ENCODE data around the gene LINGO3.
"Not testable (repeated sequence)": the region's sequence is repeated elsewhere in the genome, so short reads cannot be mapped to it uniquely, and the experiment has no call there.

Gene LINGO3, protein sequence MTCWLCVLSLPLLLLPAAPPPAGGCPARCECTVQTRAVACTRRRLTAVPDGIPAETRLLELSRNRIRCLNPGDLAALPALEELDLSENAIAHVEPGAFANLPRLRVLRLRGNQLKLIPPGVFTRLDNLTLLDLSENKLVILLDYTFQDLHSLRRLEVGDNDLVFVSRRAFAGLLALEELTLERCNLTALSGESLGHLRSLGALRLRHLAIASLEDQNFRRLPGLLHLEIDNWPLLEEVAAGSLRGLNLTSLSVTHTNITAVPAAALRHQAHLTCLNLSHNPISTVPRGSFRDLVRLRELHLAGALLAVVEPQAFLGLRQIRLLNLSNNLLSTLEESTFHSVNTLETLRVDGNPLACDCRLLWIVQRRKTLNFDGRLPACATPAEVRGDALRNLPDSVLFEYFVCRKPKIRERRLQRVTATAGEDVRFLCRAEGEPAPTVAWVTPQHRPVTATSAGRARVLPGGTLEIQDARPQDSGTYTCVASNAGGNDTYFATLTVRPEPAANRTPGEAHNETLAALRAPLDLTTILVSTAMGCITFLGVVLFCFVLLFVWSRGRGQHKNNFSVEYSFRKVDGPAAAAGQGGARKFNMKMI

DNA sequence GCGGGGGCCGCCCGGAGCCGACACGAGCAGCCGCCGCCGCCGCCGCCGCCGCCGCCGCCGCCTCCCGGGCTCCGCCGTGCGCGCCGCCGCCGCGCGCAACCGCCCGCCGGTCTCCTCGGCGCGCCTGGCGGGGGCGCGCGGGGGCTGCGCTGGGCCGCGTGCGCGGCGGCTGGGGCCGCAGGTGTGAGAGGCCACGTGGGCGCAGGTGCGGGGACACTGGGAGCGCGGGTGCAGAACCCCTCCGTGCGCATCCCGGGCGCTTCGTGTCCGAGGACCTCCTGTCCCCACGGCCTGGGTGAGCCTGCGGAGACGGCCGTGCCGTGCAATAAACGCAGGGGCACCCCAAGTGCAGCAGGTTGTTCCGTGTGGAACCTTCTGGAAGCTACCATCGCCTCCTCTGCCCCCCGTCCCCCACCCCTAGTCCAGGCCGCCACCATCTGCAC, at the start of gene LINGO3:
LINGO3 (minus strand) TSS at position 41 of the 443 bp plus-strand sequence. CDS start 16,378 bp downstream, outside the sequence.
- no peak for DNase-seq

DNA sequence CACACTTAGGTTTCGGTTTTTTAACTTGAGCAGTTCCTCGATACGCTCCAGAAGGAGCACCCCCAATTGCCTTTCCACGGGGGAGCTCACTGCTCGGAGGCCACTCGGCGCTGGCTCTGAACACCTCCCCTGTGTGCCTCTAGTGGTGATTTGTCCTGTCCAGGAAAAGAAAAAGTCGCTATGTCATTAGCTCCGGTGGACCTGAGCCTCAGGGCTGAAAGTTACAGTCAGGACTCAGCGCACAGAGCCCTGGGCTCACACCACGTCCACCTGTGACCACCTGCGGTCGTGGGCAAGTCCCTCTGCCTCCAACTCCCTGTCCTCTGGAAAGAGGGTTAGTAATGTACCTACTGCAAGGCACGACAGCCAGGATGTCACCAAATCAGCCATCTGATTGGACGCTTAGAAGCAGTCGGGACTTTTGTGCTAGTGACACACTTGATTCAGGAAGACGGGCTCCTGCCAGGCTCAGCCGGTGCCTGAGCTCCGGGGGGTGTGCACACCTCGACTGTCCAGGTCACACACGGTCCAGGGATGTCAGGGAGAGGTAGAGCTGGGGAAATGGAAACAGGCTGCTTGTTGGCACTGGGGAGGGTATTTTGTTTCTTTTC, 48.2 kb upstream of the LINGO3 start:
- DNase-seq = no peak

DNA sequence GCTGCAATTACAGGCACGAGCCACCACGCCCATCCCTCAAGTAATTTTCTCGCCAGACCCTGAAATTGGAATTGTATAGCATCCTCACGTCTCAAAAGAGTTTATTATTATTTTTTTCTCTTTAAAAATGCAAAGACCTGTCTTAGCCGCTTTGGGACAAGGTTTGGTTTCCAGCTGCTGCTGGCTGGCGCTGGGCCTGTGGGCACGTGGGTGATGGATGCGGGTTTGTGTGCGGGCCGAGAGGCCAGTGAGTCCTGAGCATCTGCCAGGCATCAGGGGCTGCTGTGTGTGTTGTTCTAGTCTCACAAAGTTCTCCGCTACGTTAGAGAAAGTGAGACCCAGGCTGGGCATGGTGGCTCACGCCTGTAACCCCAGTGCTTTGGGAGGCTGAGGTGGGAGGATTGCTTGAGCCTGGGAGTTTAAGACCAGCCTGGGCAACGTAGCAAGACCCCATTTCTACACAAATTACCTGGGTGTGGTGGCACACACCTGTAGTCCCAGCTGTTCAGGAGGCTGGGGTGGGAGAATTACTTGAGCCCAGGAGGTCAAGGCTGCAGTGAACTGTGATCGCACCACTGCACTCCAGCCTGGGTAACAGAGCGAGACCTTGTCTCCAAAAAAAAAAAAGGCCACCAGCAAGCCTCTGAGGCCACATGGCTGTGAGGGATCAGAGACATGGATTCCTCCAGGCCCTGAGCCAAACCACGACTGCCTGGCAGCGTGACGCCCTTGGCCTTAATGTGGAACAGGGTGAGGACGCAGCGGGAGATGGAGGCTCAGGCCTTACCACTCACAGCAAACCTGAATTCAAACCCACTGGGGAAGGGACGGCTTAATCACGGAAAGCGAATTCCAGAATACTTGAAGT, 47.4 kb upstream of the LINGO3 start:
- DNase-seq = no peak

DNA sequence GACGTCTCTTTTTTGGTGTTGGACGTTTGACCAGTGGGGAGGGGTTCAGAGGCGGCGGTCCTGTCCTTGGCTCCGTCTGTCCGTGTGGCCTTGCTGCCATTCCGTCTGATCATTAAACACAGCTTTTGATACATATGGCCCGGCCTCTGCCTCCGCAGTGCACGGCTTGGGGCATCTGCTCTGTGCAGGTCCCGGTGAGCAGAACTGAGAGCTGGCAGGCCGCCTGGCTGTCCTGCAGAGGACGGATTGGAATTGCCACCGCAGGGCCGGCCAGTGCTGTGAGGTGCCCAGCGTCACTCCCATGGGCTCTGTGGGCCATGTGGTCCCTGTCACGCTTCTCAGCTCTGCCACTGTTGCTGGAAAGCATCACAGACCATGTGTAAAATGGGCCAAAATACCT, 46.7 kb upstream of the LINGO3 start:
- no peak for DNase-seq

DNA sequence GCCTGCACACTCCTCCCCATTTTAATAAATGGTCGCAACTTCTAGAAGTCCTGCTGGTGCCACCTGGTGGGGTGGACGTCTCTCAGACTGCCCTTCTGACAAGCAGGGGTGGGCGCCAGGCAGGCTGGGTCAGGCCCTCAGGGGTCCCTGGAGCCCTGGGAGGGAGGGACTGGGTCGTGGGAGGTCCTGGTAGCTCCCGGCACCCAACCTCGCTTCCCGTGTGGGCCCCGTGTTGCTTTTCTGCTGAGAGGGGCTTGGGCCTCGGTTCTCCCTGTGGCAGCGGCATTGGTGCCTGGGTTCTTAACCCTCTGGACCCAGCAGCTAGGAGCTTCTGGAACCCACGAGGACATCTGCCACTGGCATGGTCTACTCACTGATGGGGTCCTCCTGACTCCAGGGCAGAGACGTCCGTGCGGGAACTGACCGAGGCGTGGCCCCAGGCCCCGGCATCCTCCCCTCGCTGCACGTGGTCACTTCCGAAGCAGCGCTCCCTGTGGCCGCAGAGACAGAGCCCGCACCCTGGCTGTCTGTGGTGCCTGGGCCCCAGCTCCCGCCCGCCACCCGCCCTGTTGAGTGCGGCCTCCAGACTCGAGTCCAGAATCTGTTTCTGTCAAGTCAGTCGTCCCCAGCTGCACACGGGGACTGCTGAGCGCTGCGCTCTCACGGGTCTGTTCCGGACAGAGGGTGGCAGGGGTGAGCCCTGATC, 46.1 kb upstream of the LINGO3 start:
- DNase-seq = no peak

DNA sequence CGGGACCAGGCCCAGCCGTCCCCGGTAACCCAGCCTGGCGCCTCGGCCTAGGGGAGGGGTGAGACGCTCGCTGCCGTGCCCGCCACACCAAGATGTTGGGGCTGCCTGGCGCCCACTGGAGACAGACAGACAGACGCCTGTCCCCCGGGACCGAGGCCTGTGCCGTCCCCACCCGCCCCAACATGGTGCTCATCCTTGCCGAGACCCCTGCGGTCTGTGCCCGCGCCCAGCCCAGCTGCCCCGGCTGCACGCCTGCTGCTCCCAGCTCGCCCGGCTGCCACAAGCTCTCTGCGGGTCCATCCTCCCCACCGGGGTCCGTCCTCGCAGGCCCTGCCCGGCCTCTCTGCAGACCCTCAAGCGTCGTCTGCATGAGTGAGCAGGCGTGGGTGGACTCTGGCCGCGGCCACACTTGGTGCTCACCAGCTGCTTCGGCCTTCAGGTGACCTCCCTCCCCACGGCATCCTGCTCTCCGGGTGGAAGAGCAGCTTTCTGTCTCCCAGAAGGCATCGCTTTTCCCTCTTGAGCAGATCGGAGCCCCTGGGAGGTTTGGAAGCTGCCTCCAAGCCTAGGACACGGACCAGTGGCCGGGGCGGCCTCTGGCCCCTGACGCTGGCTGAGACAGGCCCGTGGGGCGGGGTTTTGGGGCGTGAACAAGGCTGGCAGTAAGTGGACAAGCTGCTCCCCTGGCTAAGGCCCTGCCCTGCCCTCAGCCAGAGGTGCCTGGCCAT, 45.4 kb upstream of the LINGO3 start:
- no peak for DNase-seq

DNA sequence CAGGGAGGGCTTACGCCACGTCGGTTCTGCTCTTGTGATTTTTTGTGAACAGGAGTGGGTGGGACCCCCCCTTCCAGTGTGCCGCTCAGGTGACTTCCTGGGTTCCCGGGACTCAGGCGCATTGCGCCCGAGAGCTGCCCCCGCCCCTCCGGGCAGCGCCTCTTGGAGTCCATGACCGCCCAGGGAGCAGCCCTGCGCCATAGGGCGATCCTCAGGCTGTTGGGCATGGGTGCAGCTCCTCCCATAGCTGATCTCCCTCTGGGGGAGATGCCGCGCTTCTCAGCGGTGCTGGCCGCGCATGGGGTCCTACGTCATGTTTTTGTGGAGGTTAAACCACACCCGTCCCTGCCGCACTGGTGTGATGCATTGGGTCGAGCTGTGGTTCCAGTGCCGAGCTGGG, 44.2 kb upstream of the LINGO3 start:
- DNase-seq = no peak

DNA sequence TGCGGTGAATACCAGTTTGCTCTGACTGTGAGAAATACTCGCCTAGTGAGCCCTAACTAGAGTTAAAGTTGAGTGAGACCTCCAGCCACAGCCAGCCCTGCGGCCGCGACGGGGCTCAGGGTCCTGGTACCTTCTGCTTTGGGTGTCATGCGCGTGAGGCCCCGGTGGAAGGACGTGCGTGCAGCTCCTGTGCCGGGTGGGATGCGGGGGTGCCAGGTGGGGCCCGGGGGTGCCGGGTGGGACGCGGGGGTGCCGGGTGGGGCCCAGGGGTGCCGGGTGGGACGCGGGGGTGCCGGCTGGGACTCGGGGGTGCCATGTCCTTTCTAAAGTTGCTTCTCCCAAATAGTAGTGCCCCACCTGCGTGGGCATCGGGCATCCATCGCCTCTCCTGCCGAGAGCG, 43.6 kb upstream of the LINGO3 start:
- no peak for DNase-seq

DNA sequence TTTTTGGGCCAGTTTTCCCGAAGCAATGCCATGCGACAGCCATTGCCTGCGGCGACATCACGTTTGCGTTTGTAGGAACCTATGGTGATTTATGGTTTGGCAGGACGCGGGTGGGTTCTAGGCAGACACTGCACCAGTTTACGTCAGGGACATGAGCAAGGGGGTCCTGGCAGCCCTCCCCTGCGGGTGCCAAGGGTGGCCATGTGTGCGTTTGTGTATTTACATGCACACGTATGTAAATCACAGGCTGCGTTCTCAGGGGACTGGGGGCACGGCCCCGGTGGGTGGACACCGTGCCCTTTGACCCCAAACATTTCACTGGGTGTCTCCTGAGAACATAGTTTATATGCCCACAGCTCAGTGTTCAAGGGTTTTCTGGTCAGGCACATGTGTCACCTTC, 42.7 kb upstream of the LINGO3 start:
- DNase-seq = no peak

DNA sequence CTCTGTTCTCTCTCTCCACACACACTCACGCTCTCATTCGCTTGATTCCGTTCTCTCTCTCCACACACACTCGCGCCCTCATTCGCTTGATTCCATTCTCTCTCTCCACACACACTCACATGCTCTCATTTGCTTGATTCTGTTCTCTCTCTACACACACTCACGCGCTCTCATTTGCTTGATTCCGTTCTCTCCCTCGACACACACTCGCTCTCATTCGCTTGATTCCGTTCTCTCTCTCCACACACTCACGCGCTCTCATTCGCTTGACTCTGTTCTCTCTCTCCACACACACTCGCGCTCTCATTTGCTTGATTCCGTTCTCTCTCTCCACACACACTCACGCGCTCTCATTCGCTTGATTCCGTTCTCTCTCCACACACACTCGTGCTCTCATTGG, 41.9 kb upstream of the LINGO3 start:
- not testable (repeated sequence) for DNase-seq

DNA sequence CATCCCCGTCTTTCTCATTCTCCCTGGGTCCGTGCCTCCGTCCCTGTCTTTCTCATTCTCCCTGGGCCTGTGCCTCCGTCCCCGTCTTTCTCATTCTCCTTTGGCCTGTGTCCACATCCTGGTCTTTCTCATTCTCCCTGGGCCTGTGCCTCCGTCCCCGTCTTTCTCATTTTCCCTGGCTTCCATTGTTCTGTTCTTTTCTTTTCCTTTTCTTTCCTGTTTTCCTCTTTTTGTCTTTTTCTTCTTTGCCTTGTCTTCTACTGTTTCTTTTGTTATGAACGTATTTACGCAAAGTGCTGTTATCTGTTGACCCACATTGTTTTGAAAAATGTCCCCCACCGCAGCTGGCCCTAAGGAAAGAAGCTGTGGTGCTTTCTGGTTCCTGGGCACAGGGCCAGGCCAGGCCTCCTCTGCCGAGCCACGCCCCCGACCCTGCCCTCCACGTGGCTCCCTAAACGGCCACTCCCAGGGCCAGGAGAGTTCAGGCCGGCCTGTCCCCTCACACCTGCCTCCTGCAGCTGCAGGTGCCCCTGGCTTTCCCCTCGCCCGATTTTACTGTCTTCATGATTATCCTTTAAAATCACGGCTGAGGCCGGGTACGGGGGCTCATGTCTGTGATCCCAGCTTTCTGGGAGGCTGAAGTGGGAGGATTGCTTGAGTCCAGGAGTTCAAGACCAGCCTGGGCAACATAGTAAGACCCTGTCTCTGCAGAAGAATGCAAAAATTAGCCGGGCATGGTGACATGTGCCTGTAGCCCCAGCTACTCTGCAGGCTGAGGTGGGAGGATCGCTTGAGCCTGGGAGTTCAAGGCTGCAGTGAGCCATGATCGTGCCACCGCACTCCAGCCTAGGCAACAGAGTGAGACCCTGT, 38.1 kb upstream of the LINGO3 start:
- DNase-seq = no peak

DNA sequence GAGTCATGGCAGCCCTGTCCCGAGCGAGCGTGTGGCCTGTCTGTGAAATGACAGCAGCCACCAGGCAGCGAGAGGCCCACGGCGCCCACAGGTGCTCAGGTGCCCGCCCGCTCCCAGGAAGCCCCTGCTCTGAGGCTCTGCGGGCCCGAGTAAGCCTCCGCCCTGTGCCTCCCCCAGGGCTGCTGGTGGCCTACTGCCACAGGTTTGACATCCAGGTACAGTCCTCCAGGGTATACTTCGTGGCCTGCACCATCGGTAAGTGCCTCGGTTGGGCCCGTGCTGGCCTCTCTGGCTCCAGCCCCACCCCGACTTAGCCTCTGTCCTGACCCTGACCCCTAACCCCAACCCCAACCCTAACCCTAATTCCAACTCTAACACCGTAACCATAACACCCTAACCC, 37.1 kb upstream of the LINGO3 start:
- DNase-seq = no peak

DNA sequence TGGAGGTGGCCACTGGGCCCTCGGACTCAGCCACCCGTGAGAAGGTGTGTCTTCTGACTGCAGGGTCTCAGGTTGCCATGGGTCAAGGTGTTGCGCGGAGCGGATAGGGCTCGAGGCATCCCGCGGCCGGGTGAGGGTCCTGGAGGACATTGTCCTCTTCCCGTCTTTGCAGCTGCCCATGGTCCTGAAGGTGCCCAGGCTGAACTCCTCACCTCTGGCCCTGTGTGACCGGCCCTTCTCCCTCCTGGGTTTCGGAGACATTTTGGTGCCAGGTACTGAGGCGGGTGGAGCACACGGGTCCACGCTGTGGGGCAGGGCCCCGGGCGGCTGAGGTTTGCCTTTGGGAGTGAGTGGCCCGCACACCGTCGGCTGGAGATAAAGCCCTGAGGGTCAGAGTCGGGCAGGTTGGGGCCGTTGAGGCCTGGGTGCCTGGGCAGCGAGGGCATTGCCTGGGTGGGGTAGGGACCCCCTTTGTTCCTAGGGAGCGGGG, 36.5 kb upstream of the LINGO3 start:
- no peak for DNase-seq

DNA sequence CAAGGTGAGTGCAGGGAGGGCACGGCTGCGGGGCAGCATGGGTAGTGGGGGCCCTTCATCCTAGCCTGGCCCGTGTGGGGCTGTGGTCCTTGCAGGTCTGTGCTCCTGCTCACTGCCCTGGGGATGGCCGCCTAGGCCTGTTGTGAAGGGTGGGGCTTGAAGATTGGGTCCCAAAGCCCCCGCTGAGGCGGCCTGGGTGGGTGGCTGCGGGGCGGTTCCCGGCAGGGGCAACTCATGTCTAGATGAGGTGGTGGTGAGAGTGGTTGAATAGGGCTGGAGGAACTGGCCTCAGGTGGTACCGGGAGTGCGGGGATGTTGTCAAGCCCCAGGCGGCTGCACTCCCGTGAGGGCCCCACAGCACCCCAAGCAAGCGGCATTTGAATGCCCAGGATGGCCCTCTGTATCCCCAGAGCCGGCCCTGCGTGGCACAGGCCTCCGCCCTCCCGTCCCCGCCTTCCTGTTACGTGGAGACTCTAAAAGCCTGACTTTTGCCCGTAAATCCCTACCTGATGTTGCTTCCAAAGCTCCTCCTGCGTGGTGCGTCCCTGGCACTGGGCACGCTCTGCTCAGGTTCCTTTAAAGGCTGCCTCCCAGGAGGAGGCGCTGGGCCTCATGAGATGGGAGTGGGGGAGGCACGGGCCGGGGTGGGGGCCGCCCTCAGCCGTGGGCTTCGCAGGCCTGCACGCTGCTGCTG, 35.5 kb upstream of the LINGO3 start:
- DNase-seq = no peak

DNA sequence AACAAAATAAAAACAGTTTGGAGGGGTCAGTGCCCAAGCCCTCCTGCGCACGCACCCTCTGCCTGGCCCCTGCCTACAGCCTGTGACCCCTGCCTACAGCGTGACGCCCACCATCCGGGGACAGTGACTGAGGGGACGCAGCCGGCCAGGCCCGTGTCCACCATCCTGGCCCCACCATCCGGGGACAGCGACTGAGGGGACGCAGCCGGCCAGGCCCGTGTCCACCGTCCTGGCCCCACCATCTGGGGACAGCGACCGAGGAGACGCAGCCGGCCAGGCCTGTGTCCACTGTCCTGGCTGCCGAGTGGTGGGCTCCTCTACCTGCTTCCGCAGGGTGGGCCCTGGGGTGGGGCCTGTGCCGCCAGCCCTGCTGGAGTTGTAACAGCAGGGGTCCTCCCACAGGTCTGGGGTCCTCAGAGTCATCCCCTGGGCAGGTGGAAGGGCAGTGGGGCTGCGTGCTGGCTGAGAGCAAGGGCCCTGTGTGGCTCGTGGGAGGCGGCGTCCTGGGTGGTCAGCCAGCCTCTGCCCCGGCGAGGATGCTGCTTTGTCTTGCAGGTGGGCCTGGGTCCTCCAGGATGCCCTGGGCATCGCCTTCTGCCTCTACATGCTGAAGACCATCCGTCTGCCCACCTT, 34.8 kb upstream of the LINGO3 start:
- DNase-seq = no peak

DNA sequence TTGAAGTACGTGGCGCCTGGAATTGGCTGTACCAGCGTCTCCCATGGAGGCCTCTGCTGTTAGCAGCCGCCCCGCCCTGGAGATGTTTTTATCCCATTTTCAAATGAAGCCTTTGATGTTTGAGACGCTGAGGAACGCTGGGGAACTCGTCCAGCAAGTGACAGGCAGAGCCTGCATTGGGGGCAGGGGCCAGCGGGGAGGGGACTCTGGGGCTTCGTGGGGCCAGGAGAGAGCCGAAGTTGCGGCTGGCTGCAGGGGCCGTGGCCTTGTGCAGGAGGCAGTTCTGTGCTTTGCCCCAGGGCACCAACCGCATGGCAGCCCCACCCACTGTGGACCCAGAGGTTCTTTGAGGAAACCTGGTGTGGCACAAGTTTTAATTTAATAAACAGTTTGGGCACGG, 34.0 kb upstream of the LINGO3 start:
- DNase-seq = no peak

DNA sequence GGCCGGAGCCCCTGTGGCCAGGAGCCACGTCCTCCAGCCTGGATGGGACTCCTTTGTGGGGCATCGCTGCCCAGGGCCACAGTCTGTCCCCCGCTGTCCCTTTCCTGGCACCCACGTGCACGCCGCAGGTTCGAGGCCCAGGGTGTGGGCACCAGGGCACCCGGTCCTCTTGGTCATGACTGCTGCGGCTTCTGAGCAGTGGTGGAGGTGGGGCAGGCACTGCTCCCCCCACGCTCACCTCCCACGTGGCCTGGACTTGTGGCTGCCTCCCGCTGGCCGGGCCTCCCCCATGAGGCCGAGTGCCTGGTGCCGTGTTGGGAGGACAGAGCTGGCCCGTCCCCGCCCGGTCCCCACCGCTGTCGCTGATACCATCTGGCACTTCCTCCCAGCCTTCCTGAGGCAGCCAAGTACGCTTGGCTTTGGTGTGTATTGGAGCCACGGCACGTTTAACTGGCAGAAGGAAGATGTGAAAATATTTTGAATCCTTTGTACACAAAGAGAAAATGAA, 33.3 kb upstream of the LINGO3 start:
- DNase-seq = no peak

DNA sequence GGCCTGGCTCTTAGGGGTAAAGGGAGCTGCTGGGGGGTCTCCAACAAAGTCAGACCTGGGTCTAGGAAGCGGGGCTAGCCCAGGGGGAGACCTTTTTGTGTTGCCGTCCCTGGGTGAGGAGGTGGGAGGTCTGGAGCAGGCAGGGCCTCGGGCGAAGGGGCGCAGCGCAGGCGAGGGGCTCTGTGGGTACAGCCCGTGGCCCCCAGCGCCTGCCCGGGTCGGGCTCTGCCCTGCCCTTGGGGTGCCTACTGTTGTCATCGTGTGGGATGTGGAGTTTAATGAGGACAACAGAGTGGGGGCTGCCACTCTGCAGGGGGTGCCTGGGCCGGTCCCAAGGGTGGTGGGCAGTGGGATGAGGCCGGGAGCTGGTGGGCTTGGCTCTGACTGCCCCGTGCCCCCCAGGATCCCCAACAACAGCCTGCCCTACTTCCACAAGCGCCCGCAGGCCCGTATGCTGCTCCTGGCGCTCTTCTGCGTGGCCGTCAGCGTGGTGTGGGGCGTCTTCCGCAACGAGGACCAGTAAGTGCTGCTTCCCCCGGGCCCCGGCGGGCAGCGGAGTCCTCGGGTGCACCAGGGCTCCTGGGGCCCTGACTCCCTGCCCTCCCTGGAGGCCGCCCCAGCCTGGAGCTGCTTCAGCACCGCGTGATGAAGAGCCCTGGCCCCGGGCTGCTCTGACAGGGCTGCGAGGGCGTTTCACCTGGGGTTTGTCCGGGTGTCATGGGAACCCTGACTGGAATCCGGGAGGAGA, 32.7 kb upstream of the LINGO3 start:
- DNase-seq = no peak
